Loucy (cell line): ENCODE measurements around the gene NET1.

Source experiments
- H2AFZ ChIP-seq: fragments of 200-600 bp; sonication (generic); 2 replicates; pipeline ENCODE4 v1.6.0; 2016; ENCODE audit warnings: antibody characterized with exemption, mild to moderate bottlenecking, low read length, moderate library complexity
- H3F3A ChIP-seq: fragments of 200-600 bp; 2 replicates; pipeline ENCODE4 v1.6.0; 2016; ENCODE audit warnings: antibody characterized with exemption, low read depth, mild to moderate bottlenecking
- H3K27me3 ChIP-seq: fragments of 200-600 bp; sonication (generic); 2 replicates; pipeline ENCODE4 v1.6.1; 2014; ENCODE audit warnings: low read length, mild to moderate bottlenecking; ENCODE audit not compliant: insufficient read depth, poor library complexity, severe bottlenecking
- H3K36me3 ChIP-seq: fragments of 200-600 bp; sonication (generic); 2 replicates; pipeline ENCODE4 v1.6.1; 2016; ENCODE audit warnings: low read length; ENCODE audit not compliant: insufficient read depth
- H3K4me1 ChIP-seq: fragments of 200-600 bp; sonication (generic); 2 replicates; pipeline ENCODE4 v1.5.1; 2014; ENCODE audit warnings: low read length, mild to moderate bottlenecking; ENCODE audit not compliant: insufficient read depth, poor library complexity, severe bottlenecking
- H3K4me2 ChIP-seq: fragments of 200-600 bp; sonication (generic); 2 replicates; pipeline ENCODE4 v1.6.0; 2014; ENCODE audit warnings: antibody characterized with exemption, low read length, low read depth, mild to moderate bottlenecking; ENCODE audit not compliant: poor library complexity, severe bottlenecking
- H3K4me3 ChIP-seq: fragments of 200-600 bp; sonication (generic); 2 replicates; pipeline ENCODE4 v1.5.1; 2014; ENCODE audit warnings: low read length, mild to moderate bottlenecking, mixed read lengths; ENCODE audit not compliant: poor library complexity, severe bottlenecking
- H3K79me2 ChIP-seq: fragments of 200-600 bp; sonication (generic); 2 replicates; pipeline ENCODE4 v1.6.1; 2014; ENCODE audit warnings: low read length; ENCODE audit not compliant: insufficient read depth
- H3K9ac ChIP-seq: fragments of 200-600 bp; sonication (generic); 2 replicates; pipeline ENCODE4 v1.6.0; 2014; ENCODE audit warnings: mild to moderate bottlenecking, low read depth, low read length, moderate library complexity; ENCODE audit not compliant: poor library complexity, severe bottlenecking
- H3K9me2 ChIP-seq: fragments of 200-600 bp; sonication (generic); replicated peaks from 2 replicates; pipeline ENCODE4 v1.6.1; 2016; ENCODE audit warnings: low read depth, low read length, mixed read lengths
- H3K9me3 ChIP-seq: fragments of 200-600 bp; sonication (generic); 2 replicates; pipeline ENCODE4 v1.6.1; 2014; ENCODE audit warnings: mild to moderate bottlenecking, antibody characterized with exemption, low read length, low read depth; ENCODE audit not compliant: insufficient read depth
- H4K20me1 ChIP-seq: fragments of 200-600 bp; sonication (generic); 2 replicates; pipeline ENCODE4 v1.6.0; 2014; ENCODE audit warnings: antibody characterized with exemption, low read length, mild to moderate bottlenecking; ENCODE audit not compliant: insufficient read depth, poor library complexity, severe bottlenecking
- EZH2phosphoT487 ChIP-seq: fragments of 200-600 bp; IDR thresholded peaks from 2 replicates; pipeline ENCODE4 v1.6.1; 2018; ENCODE audit warnings: antibody characterized with exemption, mild to moderate bottlenecking, moderate library complexity, borderline replicate concordance
- TF ChIP-seq, protein P1 (sequence below): fragments of 200-600 bp; sonication (generic); conservative IDR thresholded peaks from 2 replicates; pipeline ENCODE4 v1.5.1; 2014; ENCODE audit warnings: mild to moderate bottlenecking, antibody characterized with exemption, low read length

The NET1 gene

DNA sequence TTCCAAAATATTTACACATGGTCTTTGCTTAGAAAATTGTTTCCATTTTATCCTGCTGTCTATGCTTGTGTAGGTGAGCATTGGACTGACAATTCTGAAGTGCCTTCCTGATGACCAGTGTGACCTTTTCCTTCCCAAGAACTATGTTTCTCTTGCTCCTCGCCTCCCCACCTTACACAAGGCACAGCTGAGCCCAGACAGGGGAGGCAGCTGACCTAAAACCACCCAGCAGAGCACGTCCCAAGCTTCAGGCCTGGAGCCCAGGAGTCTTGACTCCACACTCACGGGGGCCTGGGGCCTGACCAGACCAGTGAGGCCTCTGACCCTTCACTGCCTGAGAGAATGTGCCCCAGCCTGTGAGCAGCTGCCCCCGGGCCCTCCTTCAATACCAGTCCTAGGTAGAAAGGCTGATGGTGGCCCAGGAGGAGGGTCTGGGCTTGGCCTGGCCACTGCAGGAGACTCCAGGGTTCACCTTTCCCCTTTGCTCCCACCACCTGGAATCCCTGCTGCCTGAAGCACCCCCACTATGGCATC, 80.0 kb downstream of the NET1 start:
- Histone ChIP-seq H3K4me1 (peaks cover 6% of the 10 kb centered on the region), H3K79me2 (no peaks in the 10 kb centered on the region), H2AFZ (no peak overlapping the region), H4K20me1 (no peaks in the 10 kb centered on the region), H3F3A (no peaks in the 10 kb centered on the region), H3K4me2 (no peak overlapping the region), H3K36me3 (no peaks in the 10 kb centered on the region), H3K4me3 (no peak overlapping the region), H3K9ac (no peak overlapping the region), H3K9me3 (no peaks in the 10 kb centered on the region), H3K9me2 (no peaks in the 10 kb centered on the region), H3K27me3 (no peaks in the 10 kb centered on the region)
- TF ChIP-seq EZH2phosphoT487, result no peak
- TF ChIP-seq, protein P1, sequence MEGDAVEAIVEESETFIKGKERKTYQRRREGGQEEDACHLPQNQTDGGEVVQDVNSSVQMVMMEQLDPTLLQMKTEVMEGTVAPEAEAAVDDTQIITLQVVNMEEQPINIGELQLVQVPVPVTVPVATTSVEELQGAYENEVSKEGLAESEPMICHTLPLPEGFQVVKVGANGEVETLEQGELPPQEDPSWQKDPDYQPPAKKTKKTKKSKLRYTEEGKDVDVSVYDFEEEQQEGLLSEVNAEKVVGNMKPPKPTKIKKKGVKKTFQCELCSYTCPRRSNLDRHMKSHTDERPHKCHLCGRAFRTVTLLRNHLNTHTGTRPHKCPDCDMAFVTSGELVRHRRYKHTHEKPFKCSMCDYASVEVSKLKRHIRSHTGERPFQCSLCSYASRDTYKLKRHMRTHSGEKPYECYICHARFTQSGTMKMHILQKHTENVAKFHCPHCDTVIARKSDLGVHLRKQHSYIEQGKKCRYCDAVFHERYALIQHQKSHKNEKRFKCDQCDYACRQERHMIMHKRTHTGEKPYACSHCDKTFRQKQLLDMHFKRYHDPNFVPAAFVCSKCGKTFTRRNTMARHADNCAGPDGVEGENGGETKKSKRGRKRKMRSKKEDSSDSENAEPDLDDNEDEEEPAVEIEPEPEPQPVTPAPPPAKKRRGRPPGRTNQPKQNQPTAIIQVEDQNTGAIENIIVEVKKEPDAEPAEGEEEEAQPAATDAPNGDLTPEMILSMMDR, result no peak

- Histone ChIP-seq H3K27me3 (no peaks in the 10 kb centered on the region), H3K36me3 (no peaks in the 10 kb centered on the region), H3K79me2 (no peaks in the 10 kb centered on the region), H3K9me3 (no peaks in the 10 kb centered on the region), H3F3A (no peaks in the 10 kb centered on the region), H3K9ac (no peak overlapping the region), H3K9me2 (no peaks in the 10 kb centered on the region), H3K4me3 (no peak overlapping the region), H2AFZ (no peak overlapping the region), H3K4me1 (peaks cover 6% of the 10 kb centered on the region), H3K4me2 (no peak overlapping the region), H4K20me1 (no peaks in the 10 kb centered on the region)
- no peak for TF ChIP-seq EZH2phosphoT487
- TF ChIP-seq, protein P1, result no peak
Measured at GRCh38 chr10:5492929-5493576, 80.7 kb downstream of the NET1 start.

- no peak overlapping the region for H3K9ac ChIP-seq
- no peak overlapping the region for H3K4me3 ChIP-seq
- no peaks in the 10 kb centered on the region for H3K9me3 ChIP-seq
- H3K36me3 ChIP-seq, result no peaks in the 10 kb centered on the region
- no peaks in the 10 kb centered on the region for H3F3A ChIP-seq
- H3K9me2 ChIP-seq, result no peaks in the 10 kb centered on the region
- H2AFZ ChIP-seq, result no peak overlapping the region
- no peaks in the 10 kb centered on the region for H3K79me2 ChIP-seq
- no peaks in the 10 kb centered on the region for H4K20me1 ChIP-seq
- H3K4me2 ChIP-seq, result no peak overlapping the region
- peaks cover 6% of the 10 kb centered on the region for H3K4me1 ChIP-seq
- TF ChIP-seq, protein P1, result no peak
- no peak for TF ChIP-seq EZH2phosphoT487
- H3K27me3 ChIP-seq, result no peaks in the 10 kb centered on the region
Measured at GRCh38 chr10:5493691-5494090, 81.3 kb downstream of the NET1 start.
